Caki2 (cell line): ENCODE measurements around the gene MME. TPM values are rescaled to one million over a fixed set of nuclear protein-coding genes. Genes with fewer than 3 reads are reported as not detected.
"Not testable (repeated sequence)": the region's sequence is repeated elsewhere in the genome, so short reads cannot be mapped to it uniquely, and the experiment has no call there.

Source experiments
- DNase-seq: peaks from one replicate; pipeline ENCODE4 v3.0.0-alpha.2; 2015; ENCODE audit warnings: low read depth
- in situ Hi-C: cut with HindIII; loops from 2 replicates; pipeline ENCODE4 v1.10.0; 2016; ENCODE audit warnings: low sequenced_read_pairs, low pct_unique_long_range_greater_than_20kb, mixed read lengths
- total RNA-seq: library from RNA; depleted of rRNA; stranded (reverse); fragments of >200 nt; shearing (Covaris generic); gene quantifications from 2 replicates; pipeline ENCODE4 v1.2.3, GENCODE V29; 2014; ENCODE audit warnings: low replicate concordance

Gene MME
- total RNA-seq, 1 experiment from 2014 or later = 0.88 TPM

GRCh38 chr3:155112661-155113389 is 32.7 kb downstream of the MME start:
- no peak for DNase-seq
- in situ Hi-C loops = no loop called here

GRCh38 chr3:155124745-155125144 is 44.6 kb downstream of the MME start:
- in situ Hi-C loops, DNase-seq: not testable (repeated sequence)

- in situ Hi-C loops = no loop called here
Observed at GRCh38 chr3:155129396-155129795, 49.3 kb downstream of the MME start.

GRCh38 chr3:155130001-155130400 is 49.9 kb downstream of the MME start:
- in situ Hi-C loops = no loop called here
- no peak for DNase-seq

More at GRCh38 chr3:155129396-155129795, 49.3 kb downstream of the MME start:
- no peak for DNase-seq

GRCh38 chr3:155131104-155131503 is 51.0 kb downstream of the MME start:
- DNase-seq = peak; percentile 53
- in situ Hi-C loops = no loop called here

- in situ Hi-C loops, DNase-seq: not testable (repeated sequence)
Observed at GRCh38 chr3:155134311-155134710, 54.2 kb downstream of the MME start.

GRCh38 chr3:155135003-155135402 is 54.9 kb downstream of the MME start:
- in situ Hi-C loops = no loop called here
- DNase-seq = no peak

GRCh38 chr3:155138677-155139076 is 58.6 kb downstream of the MME start:
- DNase-seq = peak; percentile 59
- in situ Hi-C loops = no loop called here

GRCh38 chr3:155147588-155147987 is 67.5 kb downstream of the MME start:
- no peak for DNase-seq
- in situ Hi-C loops = no loop called here

GRCh38 chr3:155149494-155149893 is 69.4 kb downstream of the MME start:
- in situ Hi-C loops = no loop called here
- no peak for DNase-seq

GRCh38 chr3:155153242-155154186 is 73.4 kb downstream of the MME start:
- in situ Hi-C loops = no loop called here
- no peak for DNase-seq

GRCh38 chr3:155154255-155154654 is 74.1 kb downstream of the MME start:
- in situ Hi-C loops = no loop called here
- no peak for DNase-seq

GRCh38 chr3:155158346-155159037 is 78.4 kb downstream of the MME start:
- in situ Hi-C loops = no loop called here
- no peak for DNase-seq

- in situ Hi-C loops = no loop called here
- no peak for DNase-seq
Observed at GRCh38 chr3:155159301-155159700, 79.2 kb downstream of the MME start.

GRCh38 chr3:155161640-155162292 is 81.6 kb downstream of the MME start:
- in situ Hi-C loops = no loop called here
- no peak for DNase-seq

- in situ Hi-C loops = no loop called here
- DNase-seq = no peak
Observed at GRCh38 chr3:155164306-155164705, 84.2 kb downstream of the MME start.

- in situ Hi-C loops = no loop called here
- no peak for DNase-seq
Observed at GRCh38 chr3:155166441-155166840, 86.3 kb downstream of the MME start.

GRCh38 chr3:155169197-155169596 is 89.1 kb downstream of the MME start:
- no peak for DNase-seq
- in situ Hi-C loops = no loop called here
